ENCODE measurements around the gene CHPF.
A peak's percentile ranks its signal among the peaks of the same experiment; 100 is the strongest.

CHPF gene

DNA sequence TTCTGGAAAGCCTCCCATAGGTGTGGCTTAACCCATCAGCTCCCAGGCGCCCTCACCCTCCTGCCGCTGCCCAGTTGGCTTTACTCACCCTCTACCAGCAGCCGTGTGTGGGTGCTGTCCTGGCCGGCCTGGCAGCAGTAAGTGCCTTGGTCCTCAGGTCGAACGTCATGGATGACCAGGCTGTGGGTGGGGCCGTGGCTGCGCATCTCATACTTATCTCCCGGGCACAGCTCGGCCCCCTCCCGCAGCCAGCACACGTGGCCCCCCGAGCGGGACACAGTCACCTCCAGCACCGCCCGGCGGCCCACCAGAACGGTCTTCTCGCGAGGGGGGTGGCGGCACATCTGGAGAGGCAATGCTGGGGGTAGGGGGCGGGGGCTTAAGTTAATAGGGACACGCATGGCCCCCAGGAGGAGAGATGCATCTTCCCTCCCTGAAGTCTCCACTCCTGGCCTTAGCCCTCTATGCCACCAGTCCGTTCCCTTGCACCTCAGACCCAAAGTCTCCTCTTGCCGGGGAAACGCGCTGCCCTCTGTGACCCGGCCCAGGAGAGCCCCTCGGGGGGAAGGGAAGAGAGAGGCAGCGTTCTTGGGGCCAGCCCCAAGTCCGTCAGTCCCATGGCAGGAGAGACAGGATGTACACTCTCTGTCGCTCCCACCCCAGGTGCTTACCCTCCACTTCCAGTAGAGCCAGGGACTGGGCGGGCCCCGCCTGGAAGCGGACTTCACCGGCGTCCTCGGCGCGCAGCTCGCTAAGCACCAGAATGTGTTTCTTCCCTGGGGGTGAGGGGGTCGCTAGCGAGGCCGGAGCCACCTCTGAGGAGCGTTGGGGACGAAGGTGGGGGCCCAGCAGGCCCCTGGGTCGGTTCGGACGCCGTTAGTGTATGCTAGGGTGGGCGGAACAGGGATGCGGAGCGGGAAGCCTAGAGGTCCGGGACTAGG is 8.1 kb upstream of the CHPF start:
- no peak for DNase-seq

DNA sequence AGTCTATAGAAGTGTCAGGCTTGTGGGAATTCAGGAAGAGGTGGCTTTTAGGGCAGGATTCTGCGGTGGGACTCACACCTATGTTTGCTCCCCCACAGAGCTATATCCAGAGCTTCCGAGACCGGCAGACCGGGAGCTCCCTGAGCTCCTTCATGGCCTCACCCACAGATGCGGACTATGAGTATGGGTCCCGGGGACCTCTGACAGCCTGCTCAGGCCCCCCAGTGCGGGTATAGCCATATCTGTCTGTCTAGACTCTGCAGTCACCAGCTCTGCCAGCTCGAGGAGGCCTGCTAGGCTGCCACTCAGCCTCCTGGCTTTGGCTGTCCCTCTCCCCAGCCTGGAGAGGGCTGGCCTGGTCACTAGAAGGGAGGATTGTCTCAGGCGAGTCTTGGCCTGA is 6.0 kb upstream of the CHPF start:
- no peak for DNase-seq

DNA sequence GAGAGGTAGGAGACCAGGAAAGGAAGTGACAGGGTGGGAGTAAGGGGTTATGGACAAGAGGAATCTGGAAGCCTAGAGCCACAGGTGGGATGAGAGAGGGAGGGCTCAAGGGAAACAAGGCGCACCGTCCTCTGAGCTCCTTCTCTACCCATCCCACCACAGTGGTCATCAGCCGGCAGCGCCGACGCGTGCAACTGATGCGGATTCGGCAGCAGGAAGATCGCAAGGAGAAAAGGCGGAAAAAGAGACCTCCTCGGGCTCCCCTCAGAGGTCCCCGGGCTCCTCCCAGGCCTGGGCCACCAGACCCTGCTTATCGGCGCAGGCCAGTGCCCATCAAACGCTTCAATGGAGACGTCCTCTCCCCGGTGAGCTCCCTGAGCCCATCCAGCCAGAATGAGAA is 5.4 kb upstream of the CHPF start:
- no peak for DNase-seq

DNA sequence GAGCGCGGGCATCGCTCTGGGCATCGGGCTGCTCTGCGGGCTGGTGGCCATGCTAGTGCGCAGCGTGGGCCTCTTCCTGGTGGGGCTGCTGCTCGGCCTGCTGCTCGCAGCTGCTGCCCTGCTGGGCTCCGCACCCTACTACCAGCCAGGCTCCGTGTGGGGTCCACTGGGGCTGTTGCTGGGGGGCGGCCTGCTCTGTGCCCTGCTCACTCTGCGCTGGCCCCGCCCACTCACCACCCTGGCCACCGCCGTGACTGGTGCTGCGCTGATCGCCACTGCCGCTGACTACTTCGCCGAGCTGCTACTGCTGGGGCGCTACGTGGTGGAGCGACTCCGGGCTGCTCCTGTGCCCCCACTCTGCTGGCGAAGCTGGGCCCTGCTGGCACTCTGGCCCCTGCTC is 4.0 kb upstream of the CHPF start:
- DNase-seq: no peak

DNA sequence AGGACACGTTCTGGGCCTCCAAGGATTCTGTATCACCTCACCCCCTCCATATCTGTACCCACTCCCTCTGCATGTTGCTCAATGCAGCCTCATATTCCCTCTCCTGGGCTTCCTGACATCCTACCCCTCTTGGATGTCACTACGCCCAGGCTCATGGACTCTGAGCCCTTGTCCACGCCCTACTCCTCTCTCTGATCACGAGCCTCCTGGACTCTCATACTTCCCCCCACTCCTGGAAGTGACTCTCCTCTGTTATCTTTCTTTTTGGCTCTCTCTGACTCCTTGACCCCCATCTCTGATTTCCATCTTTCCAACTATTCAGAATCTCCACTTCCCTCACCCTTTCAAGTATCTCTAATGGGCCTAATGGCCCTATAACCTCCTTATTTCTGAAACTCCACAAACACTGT is 2.3 kb upstream of the CHPF start:
- DNase-seq: no peak

DNA sequence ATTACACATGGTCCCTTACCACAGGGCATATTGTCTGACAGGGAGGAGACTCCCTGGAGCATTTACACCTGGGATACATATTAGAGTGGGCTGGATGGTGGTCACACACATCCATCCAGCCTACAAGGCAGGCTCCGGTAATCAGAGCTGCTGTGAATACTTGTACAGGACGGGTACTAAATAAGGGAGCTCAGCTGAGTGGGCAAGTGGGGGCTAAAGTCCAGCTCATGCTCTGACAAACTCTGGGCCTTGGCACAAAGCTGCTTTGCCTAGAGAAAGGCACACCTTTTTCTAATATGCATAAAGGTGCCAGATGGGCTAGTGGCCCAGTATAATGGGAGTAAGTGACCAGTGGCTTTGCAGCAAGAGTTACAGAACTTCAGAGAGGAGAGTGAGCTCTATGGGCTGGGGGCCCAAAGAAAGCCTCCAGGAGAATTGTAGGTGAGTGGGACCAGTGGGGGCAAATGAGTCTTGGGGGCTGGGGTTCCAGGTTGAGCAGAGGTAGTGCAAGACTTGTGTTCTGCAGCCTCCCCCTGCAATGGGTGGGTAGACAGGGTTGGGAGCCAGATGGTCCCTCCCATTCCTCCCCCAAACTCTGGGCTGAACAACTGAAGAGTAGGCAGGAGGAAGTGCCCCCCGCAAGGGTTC is 1.8 kb upstream of the CHPF start:
- no peak for DNase-seq

DNA sequence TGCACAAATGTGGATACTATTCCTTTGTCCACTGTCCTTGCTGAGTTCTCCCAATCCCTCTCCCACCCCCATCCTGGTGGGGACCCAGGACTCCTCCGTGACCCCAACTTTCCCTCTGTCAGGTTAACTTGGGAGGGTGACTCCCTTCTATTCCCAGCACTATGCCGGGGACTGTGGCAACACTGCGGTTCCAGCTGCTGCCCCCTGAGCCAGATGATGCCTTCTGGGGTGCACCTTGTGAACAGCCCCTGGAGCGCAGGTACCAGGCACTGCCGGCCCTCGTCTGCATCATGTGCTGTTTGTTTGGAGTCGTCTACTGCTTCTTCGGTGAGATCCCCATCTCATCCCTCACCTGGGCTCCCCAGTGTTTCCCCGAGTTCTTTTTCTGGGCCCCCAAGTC is 958 bp upstream of the CHPF start:
- no peak for DNase-seq

DNA sequence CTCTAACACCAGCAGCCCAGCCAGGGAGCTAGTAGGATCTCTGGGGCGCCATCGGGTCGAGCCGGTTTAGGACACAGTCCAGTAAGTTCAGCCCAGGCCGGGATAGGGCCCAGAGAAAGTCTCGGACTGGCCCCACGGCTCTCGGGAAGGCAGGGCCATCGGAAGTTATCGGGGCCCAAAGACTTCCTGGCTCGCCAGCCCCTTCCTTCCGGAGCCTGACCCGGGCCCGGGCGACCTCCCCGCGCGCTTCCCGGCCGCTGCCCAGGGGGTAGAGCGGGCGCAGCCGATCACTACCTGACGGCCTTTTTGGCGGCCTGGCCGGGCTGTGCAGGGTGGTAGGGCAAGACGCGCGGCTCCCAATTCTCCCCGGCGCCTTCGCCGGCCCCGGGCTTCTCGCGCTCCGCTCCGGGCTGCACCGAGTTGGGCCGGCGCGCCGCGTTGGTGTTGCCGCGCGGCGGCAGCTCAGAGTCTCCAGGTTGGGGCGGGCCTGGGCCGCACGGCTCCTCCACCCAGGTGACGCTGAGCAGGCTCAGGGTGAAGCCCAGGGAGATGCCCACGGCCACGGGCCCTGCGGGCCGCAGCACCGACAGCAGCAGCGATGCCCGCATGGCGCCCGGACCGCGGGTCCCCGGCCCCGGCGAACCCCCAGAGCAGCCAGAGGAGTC is 546 bp downstream of the CHPF start:
- peak in 1 of 5 donors; percentile 57 for DNase-seq

DNA sequence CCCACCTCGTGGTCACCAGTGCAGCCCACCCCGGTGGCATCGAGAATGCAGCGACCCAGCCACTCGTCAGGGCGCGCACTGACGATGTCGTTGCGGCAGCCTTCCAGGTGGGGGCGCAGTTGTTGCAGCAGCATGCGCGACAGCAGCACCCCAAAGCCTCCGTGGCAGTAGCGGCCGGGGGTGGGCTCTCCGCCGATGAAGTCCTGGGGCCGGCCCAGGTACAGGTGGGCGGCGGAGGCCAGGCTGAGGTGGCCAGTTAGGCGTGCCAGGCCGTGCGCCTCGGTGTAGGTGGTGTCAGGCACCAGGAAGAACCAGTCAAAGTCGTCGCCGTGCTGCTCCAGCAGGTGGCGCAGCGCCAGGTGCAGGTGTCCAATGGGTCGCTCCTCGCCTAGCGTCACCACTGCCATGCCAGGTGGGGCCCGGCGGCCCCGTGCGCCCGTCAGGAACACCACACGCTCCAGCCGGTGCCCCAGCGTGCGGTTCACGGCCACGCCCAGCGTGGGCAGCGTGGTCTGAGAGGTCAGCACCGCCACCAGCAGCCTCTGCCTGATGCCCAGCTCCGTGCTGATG is 1.9 kb downstream of the CHPF start:
- DNase-seq: peak; percentile 71 to 85 (median 80)

DNA sequence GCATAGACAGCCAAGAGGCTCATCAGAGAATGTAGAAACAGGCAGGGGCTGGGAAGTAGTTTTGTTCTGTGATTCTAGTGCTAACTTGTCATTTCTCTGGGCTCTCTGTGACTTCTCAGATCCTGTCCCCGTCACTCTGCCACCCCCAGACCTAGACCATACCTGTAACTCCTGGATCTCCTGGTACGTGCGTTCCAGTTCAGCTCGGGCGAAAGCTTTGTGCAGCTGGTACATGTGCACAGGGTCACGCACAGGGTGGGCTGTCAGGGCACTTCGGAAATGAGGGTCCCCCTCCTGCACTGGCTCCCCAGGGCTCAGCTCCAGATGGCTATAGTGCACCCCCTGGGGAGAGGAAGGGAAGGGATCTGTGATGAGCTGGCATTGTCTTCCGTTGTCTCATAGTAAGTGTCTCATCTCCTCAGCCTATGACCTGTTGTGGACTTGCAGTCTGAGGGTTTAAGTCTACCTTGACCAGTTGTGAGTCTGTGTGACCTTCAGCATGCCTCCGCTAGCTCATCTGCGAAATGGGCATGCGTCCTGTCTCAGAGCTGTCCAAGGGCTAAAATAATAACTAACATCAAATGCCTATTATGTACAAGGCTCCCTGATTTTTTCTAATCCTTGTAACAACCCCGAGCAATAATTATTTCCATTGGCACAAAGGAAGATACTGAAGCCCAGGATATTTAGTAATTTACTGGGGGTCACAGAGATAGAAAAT is 2.7 kb downstream of the CHPF start:
- no peak for DNase-seq

DNA sequence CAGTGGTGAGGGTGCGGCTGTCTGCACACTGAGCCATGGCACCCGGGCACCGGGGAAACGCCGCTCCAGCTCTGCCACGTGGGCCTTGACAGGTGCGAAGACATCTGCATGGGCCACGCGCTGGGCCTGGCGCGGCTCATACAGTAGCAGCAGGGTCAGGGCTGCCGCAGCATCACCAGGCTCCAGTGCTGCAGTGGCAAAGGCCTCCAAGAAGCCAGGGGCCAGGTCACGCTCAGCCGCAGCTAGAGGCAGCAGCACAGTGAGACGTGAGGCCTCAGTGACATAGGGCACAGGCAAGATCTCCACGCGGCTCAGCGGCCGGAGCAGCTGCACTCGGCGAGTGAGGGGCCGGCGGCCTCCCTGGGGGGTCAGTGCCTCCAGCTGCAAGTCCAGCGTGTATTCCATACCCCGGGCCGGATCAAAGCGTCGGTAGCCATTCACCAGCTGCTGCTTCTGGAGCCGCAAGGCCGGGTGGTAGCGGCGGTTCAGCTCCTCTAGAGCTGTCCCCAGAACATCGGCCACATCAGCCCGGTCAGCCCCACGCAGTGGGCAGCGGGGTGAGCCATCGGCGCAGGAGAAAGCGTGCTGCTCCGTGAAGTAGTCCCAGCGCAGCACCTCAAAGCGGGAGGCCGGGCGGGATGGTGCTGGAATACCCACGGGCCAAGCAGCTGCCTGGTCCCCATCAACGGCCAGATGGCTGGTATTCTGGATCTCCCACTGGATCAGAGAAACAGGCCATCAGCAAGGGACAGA is 3.5 kb downstream of the CHPF start:
- DNase-seq: no peak

DNA sequence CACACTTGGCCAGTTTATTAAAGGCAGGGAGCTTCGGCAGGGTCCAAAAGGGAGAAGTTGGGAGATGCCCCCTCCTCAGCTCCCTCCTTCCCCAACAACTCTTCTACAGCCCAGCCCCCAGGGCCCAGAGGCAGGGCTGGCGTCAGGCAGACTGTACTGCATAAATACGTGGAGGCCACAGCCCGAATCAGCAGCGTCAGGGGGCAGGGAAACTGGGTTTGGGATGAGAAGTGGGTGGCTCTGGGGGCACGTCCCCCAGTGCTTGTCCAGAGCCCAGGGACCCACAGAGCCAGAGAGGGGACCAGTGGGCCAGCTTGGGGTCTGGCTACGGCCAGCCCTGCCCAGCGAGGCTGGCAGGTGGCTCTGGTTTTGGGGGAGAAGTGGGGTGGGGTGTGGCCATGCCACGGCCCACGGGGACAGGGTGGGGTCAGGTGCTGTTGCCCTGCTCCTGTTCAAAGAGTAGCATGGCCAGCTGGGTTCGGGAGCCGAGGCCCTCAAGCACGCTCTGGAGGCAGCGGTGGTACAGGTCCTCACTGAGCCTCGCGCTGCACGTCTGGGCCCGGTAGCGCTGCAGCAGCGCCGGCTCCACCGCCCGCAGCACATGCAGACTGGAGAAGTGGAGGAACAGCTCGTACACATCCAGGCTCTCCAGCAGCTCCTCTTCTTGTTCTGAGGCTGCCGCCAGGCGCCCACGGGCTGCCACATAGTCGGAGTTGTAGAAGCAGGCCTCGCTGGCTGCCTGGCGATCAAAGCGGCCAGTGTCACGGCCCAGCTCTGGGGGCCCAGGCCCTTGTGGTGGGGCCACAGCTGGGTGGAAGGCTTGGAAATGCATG is 4.4 kb downstream of the CHPF start:
- no peak for DNase-seq

DNA sequence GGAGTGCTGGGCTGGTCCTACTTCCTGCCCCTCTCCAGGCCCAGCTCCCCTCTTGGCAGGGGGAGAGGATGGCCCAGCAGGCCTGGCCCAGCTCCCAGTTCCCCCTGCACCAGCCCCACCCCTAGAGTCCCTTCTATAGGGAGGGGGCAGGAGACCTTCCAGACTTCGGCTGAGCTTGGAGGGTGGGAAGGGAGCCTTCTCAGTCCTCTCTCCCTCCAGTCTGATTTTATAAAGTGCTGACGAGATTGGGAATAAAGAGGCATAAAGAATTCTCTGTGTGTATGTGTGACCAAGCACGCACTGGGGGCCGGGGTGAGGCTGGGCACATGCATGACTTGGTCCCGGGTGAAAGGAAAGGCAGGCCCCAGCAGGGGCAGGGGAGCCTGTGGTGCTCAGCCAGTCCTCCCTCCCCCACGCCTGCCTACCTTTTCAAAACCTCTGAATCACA is 5.1 kb downstream of the CHPF start:
- DNase-seq: no peak

DNA sequence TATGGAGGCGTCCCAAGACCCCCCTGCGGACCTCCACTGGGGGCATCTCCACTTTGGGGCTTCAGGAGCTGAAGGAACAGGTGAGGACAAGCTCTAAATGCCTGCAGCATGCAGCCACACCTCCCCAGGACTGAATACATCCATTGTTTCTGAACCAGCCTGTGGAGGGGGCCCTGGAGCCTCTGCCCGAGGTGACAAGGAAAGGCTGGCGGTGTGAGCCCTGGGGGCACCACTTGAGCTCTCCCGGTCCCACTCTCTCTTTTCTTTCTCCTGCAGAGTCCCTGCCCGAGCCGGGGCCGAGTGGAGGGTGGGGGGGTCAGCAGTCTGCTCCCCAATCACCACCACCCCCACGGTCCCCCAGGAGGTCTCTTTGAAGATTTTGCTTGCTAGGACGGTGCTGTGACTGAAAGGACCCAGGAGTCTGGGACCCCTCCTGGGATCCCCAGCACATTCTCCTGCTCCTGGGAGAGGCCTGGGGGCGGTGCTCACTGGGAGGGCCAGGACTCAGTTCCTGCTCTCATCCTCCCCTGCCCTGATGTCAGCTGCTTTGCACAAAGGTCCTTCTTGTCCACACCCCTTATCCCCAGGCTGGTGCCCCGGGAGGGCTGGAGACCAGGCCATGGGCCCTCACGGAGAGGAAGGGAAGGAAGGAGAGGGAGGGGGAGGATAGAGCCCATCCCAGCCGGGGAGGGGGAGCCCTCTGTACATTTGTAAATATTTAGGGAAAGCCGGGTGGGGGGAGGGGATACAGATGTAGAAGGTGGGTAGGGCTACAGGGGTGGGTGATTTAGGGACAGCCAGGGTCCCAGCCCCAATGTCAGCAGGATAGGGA is 5.7 kb downstream of the CHPF start:
- DNase-seq: no peak

DNA sequence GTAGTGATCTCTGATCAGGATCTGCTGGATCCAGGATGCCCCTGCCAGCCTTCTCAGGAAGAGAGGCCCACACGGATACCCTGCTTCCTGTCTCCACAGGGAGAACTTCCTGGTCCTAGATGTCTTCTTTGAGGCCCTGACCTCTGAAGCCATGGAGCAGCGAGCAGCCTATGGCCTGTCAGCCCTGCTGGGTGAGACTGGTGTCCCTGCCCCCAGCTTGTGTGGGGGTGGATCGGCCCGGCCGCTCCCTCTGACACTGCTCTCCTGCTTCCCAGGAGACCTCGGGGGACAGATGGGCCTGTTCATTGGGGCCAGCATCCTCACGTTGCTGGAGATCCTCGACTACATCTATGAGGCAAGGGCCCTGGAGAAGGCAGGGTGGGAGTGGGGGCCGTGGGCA is 6.6 kb downstream of the CHPF start:
- DNase-seq: no peak

DNA sequence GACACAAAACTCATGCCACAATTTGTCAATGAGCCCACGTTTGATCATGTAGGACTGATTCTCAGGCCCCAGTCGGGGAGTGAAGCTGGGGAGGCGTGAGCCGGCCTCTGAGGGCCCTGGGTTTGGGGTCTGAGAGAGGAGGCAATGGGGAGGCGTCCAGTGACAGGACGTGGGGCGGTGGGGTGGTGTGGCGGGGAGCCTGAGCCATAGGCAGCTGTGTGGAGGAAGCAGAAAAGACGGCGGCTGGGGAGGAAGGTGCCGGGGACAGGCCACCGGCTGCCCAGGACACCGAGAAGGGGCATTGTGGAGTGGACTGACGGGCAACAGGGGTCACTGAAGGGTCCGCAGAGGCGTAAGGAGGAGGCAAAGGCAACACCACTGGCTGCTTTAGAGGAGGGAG is 7.2 kb downstream of the CHPF start:
- DNase-seq: no peak

DNA sequence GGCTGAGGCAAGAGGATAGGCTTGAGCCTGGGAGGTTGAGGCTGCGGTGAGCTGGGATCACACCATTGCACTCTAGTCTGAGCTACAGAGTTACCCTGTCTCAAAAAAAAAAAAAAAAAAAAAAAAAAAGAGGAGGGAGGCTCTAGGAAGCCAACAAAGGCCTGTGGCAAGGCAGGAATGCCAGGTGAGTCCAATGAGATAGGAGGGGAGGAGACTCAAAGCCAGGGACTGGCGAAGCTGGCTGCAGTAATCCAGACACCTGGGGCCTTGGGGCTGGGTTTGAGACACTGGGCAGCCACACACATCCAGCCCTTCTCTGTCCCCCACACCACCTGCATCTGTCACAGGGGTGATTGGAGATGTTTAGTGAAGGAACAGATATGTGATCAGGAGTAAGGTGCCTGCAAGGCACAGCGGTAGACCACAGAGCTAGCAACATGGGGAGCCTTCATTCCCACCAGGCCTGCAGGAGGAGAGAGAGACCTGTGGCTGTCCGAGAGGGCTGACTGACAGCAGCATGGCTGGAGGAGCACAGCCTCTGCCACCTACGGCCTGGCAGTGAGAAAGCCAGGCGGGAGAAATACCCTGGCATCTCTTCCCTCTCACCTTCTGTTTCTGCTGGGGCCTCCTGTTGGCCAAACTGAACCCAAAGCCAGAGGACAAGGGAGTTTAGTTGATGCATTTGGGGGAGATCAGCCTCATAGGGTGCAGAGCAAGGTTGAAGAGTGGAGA is 9.5 kb downstream of the CHPF start:
- no peak for DNase-seq

DNA sequence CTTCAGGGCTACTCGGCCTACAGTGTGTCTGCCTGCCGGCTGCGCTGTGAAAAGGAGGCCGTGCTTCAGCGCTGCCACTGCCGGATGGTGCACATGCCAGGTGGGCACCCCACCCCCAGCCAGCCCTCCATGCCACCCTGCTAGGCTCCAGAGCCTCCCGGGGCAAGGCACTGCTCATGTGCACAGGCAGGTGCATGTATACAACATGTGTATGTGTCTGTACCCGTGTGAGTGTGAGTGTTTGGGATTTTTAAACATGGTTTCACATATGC is 11.3 kb downstream of the CHPF start:
- DNase-seq: no peak

DNA sequence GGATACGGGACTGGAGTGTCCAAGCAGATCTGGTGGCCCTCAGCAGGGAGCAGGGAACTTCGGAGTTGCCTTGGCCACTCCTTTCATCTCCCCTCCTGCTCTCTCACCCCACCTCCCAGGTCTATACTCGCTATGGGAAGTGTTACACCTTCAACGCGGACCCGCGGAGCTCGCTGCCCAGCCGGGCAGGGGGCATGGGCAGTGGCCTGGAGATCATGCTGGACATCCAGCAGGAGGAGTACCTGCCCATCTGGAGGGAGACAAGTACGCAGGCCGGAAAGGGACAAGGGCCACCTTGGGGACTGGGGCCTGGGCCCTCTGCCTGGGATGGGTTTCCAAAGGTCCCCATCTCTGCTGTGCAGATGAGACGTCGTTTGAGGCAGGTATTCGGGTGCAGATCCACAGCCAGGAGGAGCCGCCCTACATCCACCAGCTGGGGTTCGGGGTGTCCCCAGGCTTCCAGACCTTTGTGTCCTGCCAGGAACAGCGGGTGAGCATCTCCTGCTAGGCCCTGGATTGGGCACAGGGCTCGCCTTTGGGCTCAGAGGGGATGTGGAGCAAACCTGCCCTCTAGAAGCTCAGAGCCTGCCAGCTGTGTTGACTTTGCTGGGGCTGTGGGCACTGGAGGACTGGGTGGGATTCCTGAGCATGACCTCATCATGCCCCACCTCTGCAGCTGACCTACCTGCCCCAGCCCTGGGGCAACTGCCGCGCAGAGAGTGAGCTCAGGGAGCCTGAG is 11.8 kb downstream of the CHPF start:
- no peak for DNase-seq

Data from T-helper 1 cell (primary cell).